Urinary bladder (tissue), 4 donors: Measurements from ENCODE around the gene GPR34. TPM values are rescaled to one million over a fixed set of nuclear protein-coding genes. Genes with fewer than 3 reads are reported as not detected.

ENCODE experiments used
- DNase-seq: peaks from one replicate; pipeline ENCODE4 v3.0.0-alpha.2; 2015; ENCODE audit errors: extremely low spot score
- H3K27ac ChIP-seq: one replicate; pipeline ENCODE4 v1.5.1; 2013; ENCODE audit warnings: low read depth, mild to moderate bottlenecking, moderate library complexity
- H3K36me3 ChIP-seq: one replicate; pipeline ENCODE4 v1.6.1; 2013; ENCODE audit warnings: mild to moderate bottlenecking, moderate library complexity; ENCODE audit not compliant: insufficient read depth
- H3K4me1 ChIP-seq: one replicate; pipeline ENCODE4 v1.6.1; 2013; ENCODE audit warnings: mild to moderate bottlenecking, moderate library complexity; ENCODE audit not compliant: insufficient read depth
- H3K4me3 ChIP-seq: one replicate; pipeline ENCODE4 v1.5.1; 2013; ENCODE audit warnings: low read depth, low read length
- WGBS: extraction: QIAGEN DNeasy Blood & Tissue Kit; methylation state at CpG from one replicate; pipeline ENCODE4 v1.1.7; 2013; 5-methylcytosine and 5-hydroxymethylcytosine counted together
- polyA plus RNA-seq: library from polyadenylated mRNA; stranded (reverse); fragments of 200-250 nt; gene quantifications from one replicate; pipeline ENCODE4 v1.2.3, GENCODE V29; 2013
- small RNA-seq: library from RNA; depleted of rRNA; stranded (forward); fragments of <200 nt; gene quantifications from one replicate; pipeline ENCODE3, GENCODE V24; 2014
- total RNA-seq: library from RNA; depleted of rRNA; stranded (reverse); fragments of >200 nt; gene quantifications from one replicate; pipeline ENCODE4 v1.2.3, GENCODE V29; 2014
- donor health status: healthy with polysubstance abuse.
- donor health status: healthy.

GPR34 gene
- total and polyA plus RNA-seq, 2 donors: 7.7 to 27.5 TPM

DNA sequence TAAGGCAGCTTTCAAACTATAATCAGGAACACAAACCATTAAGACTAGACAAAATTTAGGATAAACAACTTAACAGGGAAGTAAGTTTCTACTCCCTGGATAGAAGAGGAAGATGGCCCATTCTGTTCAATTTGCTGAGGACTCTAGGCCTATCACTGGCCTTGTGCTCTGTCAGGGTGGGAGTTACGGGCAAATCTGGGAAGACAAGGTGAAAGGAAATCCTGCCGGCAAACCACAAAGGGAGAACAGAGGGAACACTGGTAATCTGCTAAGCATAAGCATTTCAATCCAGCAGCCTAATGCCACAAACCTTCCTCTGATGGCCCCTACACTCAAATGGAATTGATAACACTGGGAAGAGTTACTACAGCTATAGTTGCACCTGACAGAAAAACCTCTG is 43.5 kb downstream of the GPR34 start:
- DNase-seq: no peak
- Histone ChIP-seq H3K27ac (no peak overlapping the region), H3K36me3 (no peaks in the 10 kb centered on the region), H3K4me3 (no peak overlapping the region), H3K4me1 (no peaks in the 10 kb centered on the region)
- WGBS: 90% methylated on average over 2 of the region's 2 CpGs

DNA sequence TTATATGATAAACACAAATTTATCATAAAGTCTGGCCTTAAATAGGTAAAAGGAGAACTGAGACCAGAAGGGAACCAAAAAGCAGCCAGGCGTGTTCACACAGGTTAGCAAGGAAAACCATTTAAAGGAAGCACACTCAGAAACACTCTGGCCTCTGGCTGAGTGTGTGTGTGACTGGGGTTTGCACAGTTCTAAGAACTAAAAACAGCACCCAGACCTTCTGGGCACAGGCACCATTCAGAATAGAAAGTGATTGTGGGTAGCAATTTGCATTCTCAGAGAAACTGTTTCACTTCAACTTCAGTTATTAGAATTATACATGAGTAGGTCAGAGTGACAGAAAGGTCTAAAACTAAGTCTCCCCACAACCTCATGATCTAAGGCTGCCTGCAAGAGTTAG is 45.2 kb downstream of the GPR34 start:
- WGBS: 76% methylated on average over 1 of the region's 1 CpG
- no peaks in the 10 kb centered on the region for H3K4me1 ChIP-seq
- H3K4me3 ChIP-seq: no peak overlapping the region
- no peak for DNase-seq
- H3K27ac ChIP-seq: no peak overlapping the region
- no peaks in the 10 kb centered on the region for H3K36me3 ChIP-seq

DNA sequence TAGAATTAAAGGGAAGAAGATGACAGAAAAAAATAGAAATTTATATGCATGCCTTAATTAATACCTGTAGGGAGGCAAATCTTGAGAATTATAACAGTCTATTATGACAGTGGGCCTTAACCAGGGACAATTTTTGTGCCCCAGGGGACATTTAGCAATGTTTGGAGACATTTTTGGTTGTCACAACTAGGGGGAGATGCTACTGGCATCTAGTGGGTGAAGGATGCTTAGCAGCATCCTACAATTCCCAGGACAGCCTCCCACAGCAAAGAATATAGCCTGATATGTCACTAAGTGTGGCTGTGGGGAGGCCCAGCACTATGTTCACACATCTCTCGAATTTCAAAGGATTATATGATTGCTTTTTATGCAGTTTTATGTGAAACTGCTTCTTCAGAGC is 45.8 kb downstream of the GPR34 start:
- WGBS: 39% methylated on average over 1 of the region's 1 CpG
- H3K4me3 ChIP-seq: no peak overlapping the region
- DNase-seq: no peak
- H3K27ac ChIP-seq: no peak overlapping the region
- H3K36me3 ChIP-seq: no peaks in the 10 kb centered on the region
- H3K4me1 ChIP-seq: no peaks in the 10 kb centered on the region

DNA sequence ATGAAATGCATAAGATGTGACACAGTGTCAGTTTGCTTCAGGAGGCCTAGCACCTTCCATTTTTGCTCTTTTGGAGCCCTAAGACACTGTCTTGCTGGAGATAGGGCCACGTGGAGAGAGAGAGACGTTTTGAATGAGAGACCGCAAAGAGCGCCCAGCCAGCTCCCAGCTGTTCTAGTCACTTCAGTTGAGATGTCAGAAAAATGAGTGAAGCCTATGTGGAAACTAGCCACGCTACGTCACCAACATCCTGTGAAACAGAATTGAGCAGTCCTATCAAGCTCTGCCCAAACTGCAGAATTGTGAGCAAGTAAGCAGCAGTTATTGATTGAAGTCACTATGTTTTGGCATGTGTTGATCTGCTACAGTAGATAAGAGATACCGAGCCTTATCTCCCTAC is 48.3 kb downstream of the GPR34 start:
- H3K4me3 ChIP-seq: no peak overlapping the region
- no peaks in the 10 kb centered on the region for H3K36me3 ChIP-seq
- no peak overlapping the region for H3K27ac ChIP-seq
- H3K4me1 ChIP-seq: no peaks in the 10 kb centered on the region
- 80% methylated on average over 7 of the region's 7 CpGs for WGBS
- no peak for DNase-seq

DNA sequence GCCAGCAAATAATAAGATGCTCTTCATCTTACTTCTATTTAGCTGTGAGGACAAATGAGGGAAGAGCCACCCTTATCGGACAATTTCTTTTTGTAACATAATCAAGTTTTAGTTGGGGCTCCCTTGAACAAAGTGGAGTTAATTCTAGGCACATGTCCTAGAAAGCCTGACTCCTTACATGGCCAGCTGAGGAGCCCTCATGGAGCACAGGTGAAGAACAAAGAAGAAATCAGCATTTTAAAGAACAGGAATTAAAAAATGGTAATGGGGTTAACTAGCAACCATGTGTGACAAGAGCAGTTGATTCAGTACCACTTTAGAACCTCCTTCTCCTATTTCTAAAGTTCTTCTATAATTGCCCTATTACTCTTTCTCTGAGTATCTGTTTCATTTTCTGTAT is 51.1 kb downstream of the GPR34 start:
- H3K36me3 ChIP-seq: no peaks in the 10 kb centered on the region
- H3K4me1 ChIP-seq: no peaks in the 10 kb centered on the region
- no peak overlapping the region for H3K4me3 ChIP-seq
- DNase-seq: no peak
- no peak overlapping the region for H3K27ac ChIP-seq
- WGBS: 100% methylated on average over 1 of the region's 1 CpG

Small RNA genes lying within 50 kb of the gene (small RNA-seq; reads per million reads assigned to genes)
- not detected for gene RN7SL144P

Other genes with a start within 250 kb of the GPR34 start
- not detected for gene NYX, start 241.6 kb upstream of the GPR34 start, total RNA-seq
- gene NYX, start 241.6 kb upstream of the GPR34 start, polyA plus RNA-seq: not detected
- gene GPR82, start 35.2 kb downstream of the GPR34 start, total RNA-seq: 0.26 TPM
- gene GPR82, start 35.2 kb downstream of the GPR34 start, polyA plus RNA-seq: 0.44 TPM
- 71.2 TPM for gene CASK, start 234.6 kb downstream of the GPR34 start, total RNA-seq
- 14.9 TPM for gene CASK, start 234.6 kb downstream of the GPR34 start, polyA plus RNA-seq